Thymus (tissue), 11 donors: ENCODE data around the gene SMPD3. TPM values are rescaled to one million over a fixed set of nuclear protein-coding genes. Genes with fewer than 3 reads are reported as not detected.

Experiments
- DNase-seq, 9 donors: peaks; one replicate each; pipeline ENCODE4 v3.0.0-alpha.2; 2013; ENCODE audit warnings: low spot score in 9 of 9, low read depth in 6 of 9, missing footprints in 1 of 9
- H3K27ac ChIP-seq, 2 donors: one replicate each; pipeline ENCODE4 v1.5.1; 2013; ENCODE audit warnings: control low read depth in 1 of 2, low read depth in 1 of 2, low read length in 1 of 2, mild to moderate bottlenecking in 1 of 2, moderate library complexity in 1 of 2
- H3K27me3 ChIP-seq, 2 donors: one replicate each; pipeline ENCODE4 v1.5.1; 2013; ENCODE audit warnings: low read length in 1 of 2; ENCODE audit not compliant: control insufficient read depth in 2 of 2, insufficient read depth in 1 of 2
- H3K36me3 ChIP-seq, 2 donors: one replicate each; pipeline ENCODE4 v1.5.1; 2013; ENCODE audit warnings: low read length in 1 of 2, mild to moderate bottlenecking in 1 of 2, moderate library complexity in 1 of 2; ENCODE audit not compliant: control insufficient read depth in 2 of 2, insufficient read depth in 2 of 2
- H3K4me1 ChIP-seq, 2 donors: one replicate each; pipeline ENCODE4 v1.5.1; 2013; ENCODE audit warnings: low read length in 2 of 2; ENCODE audit not compliant: control insufficient read depth in 2 of 2, insufficient read depth in 2 of 2
- H3K4me3 ChIP-seq, 2 donors: one replicate each; pipeline ENCODE4 v1.5.1; 2013; ENCODE audit warnings: low read length in 2 of 2, control low read depth in 1 of 2, mild to moderate bottlenecking in 1 of 2
- H3K9me3 ChIP-seq, 2 donors: one replicate each; pipeline ENCODE4 v1.5.1; 2013; ENCODE audit warnings: low read length in 1 of 2, mild to moderate bottlenecking in 1 of 2; ENCODE audit not compliant: control insufficient read depth in 2 of 2, insufficient read depth in 1 of 2
- WGBS: extraction: QIAGEN DNeasy Blood & Tissue Kit; methylation state at CpG from one replicate; pipeline ENCODE4 v1.1.7; 2013; 5-methylcytosine and 5-hydroxymethylcytosine counted together
- polyA plus RNA-seq: library from polyadenylated mRNA; stranded (reverse); fragments of 200-250 nt; gene quantifications from one replicate; pipeline ENCODE4 v1.2.3, GENCODE V29; 2013
- total RNA-seq: library from RNA; stranded (reverse); fragments of 120-200 nt; gene quantifications from one replicate; pipeline ENCODE4 v1.2.4, GENCODE V29; 2013
- donor health status: healthy.

Gene SMPD3
- total and polyA plus RNA-seq, 2 donors: 21.8 to 120 TPM

DNA sequence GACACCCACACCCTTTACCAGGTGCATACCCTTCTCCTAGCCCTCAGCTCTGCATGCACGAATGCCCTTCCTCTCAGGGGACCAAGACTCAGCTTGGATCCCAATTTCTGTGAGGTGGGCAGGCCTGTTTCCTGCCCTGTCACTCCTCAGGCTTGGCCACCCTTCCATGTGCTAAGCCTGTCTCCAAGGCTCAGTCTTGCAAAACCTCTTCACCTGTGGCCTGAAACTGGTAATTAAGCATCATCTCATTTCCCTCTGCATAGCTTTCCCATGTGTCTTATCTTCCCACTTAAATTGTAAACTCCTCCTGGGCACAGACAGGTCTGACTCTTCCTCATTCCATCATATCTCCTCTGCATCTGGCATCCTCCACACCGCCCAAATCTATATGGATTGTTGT lies 31.0 kb upstream of the SMPD3 start:
- no peak for DNase-seq
- H3K4me1 ChIP-seq: peaks cover 0 to 17% of the 10 kb centered on the region in 2 donors
- no peaks in the 10 kb centered on the region for H3K27me3 ChIP-seq
- H3K9me3 ChIP-seq: no peaks in the 10 kb centered on the region
- H3K4me3 ChIP-seq: no peak overlapping the region
- H3K27ac ChIP-seq: no peak overlapping the region
- no peaks in the 10 kb centered on the region for H3K36me3 ChIP-seq
- WGBS: 97% methylated on average over 2 of the region's 2 CpGs

DNA sequence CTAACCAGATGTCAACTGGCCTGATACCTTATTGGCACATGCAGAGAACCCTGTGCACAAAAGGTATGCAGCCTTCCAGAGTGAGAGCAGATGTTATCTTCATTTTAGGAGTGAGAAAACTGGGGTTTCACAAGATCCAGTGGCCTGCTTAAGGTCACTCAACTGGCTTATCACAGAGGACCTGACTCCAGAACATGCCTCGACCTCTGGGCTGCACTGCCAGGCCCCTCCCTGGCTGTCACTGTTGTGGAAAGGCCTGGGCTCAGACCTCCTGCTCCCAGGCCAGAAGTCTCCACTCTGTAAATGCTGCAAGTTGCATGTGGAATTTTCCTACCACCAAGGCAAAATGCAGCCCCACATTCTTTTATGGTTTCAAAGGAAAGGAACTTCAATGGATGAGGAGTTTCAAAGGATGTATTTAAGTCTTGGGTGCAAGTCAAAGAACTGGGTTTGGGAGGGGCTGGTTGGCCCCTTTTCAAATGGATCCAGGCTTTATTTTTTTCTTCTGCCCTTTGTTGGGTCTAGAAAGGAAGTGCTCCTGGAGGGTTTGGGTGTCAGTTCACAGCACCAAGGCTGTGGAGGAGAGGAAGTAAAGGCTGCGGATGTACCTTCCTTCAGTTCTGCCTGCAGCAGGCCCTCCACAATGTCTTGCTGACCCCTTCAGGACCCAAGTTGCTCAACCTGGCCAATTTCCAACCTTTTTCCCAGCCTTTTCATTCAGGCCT lies 30.4 kb upstream of the SMPD3 start:
- peaks cover 0 to 17% of the 10 kb centered on the region in 2 donors for H3K4me1 ChIP-seq
- WGBS: 84% methylated on average over 2 of the region's 2 CpGs
- DNase-seq: no peak

DNA sequence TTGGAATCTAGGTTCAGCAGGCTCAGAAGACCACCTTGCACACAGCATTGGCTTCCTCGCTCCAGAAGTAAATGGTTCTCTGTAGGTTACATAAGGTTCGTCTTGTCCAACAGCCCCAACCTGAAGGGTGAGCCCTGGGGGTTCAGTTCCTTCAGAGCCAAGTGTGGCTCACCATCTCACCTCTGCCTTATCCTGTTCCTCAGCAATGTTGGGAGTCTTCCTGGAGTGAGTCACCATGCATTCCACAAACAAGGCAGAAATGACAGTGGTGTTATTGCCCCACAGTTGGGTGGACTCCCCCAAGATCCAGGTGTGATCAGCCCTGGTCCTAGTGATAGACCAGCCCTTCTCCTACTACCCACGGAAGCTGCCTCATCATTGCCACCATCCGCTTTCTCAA lies 26.8 kb upstream of the SMPD3 start:
- Histone ChIP-seq H3K27me3 (no peaks in the 10 kb centered on the region), H3K4me1 (peaks cover 12 to 23% of the 10 kb centered on the region in 2 donors), H3K36me3 (no peaks in the 10 kb centered on the region), H3K4me3 (no peak overlapping the region), H3K27ac (no peak overlapping the region), H3K9me3 (peaks cover 0 to 5% of the 10 kb centered on the region in 2 donors)
- DNase-seq: no peak
- WGBS: over 99% methylated on average over 4 of the region's 4 CpGs

More for the DNA sequence above, 30.4 kb upstream of the SMPD3 start:
- no peaks in the 10 kb centered on the region for H3K9me3 ChIP-seq
- no peaks in the 10 kb centered on the region for H3K27me3 ChIP-seq
- H3K27ac ChIP-seq: no peak overlapping the region
- no peak overlapping the region for H3K4me3 ChIP-seq
- H3K36me3 ChIP-seq: no peaks in the 10 kb centered on the region

DNA sequence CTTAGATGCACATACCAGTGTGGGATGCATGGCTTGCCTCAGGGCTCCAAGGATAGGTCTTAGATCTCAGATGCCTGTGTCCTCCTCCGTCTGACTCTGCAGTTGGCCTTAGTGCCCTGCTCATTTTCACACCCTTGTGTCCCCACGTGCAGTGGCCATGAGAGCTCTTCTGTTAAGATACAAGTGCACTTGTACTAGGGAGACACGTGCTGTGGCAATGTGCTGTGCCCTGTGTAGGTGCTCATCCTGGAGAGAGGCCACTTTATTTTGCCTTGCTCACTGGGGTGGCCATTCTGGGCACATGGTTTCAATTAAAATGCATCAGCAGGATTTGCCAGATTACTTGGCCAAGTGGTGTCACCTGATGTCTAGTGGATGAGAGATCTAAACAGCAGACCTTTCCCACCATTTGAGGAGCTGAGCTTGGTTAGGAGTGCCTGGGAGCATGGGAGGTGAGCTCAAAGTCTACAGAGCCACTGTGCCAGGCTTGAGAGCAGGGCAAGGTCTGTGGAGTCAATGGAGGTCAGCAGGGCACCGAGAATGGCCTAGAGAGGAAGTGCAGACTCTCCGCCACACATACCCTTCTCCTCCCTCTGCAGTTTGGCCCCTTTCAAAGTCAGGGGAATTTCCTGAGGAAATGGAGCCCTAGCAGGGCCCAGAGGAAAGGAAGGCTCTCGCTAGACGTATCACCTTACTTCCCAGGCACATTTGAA lies 25.2 kb upstream of the SMPD3 start:
- no peak for DNase-seq
- peak overlapping the region in 1 of 2 donors; percentile 20 for H3K27ac ChIP-seq

DNA sequence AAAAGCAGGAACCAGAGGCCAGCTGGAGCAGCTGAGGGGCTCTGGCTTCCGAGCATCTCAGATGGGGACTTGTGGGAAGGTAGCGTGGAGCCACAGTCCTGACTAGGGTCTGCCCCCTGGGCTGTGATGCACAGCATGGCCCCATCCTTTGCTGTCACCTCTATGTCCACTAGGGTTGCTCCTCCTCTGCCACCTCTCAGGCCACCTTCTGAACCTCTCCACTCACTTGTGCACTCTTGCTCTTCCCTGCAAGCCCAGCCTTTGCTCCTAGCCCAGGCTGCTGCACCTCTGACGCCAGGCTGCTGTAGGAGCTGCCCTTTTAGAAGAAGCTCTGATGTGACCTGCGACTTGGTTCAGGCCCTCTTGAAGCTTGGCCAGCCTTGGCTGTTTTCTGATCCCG lies 24.3 kb upstream of the SMPD3 start:
- no peak for DNase-seq
- Histone ChIP-seq H3K4me1 (peaks cover 16 to 34% of the 10 kb centered on the region in 2 donors), H3K4me3 (no peak overlapping the region), H3K9me3 (peaks cover 0 to 5% of the 10 kb centered on the region in 2 donors), H3K36me3 (no peaks in the 10 kb centered on the region), H3K27me3 (no peaks in the 10 kb centered on the region), H3K27ac (no peak overlapping the region)
- WGBS: 99% methylated on average over 5 of the region's 5 CpGs

More for the DNA sequence above, 25.2 kb upstream of the SMPD3 start:
- Histone ChIP-seq H3K4me1 (peaks cover 16 to 26% of the 10 kb centered on the region in 2 donors), H3K9me3 (peaks cover 0 to 5% of the 10 kb centered on the region in 2 donors), H3K36me3 (no peaks in the 10 kb centered on the region), H3K4me3 (no peak overlapping the region), H3K27me3 (no peaks in the 10 kb centered on the region)
- WGBS: 85% methylated on average over 7 of the region's 7 CpGs

DNA sequence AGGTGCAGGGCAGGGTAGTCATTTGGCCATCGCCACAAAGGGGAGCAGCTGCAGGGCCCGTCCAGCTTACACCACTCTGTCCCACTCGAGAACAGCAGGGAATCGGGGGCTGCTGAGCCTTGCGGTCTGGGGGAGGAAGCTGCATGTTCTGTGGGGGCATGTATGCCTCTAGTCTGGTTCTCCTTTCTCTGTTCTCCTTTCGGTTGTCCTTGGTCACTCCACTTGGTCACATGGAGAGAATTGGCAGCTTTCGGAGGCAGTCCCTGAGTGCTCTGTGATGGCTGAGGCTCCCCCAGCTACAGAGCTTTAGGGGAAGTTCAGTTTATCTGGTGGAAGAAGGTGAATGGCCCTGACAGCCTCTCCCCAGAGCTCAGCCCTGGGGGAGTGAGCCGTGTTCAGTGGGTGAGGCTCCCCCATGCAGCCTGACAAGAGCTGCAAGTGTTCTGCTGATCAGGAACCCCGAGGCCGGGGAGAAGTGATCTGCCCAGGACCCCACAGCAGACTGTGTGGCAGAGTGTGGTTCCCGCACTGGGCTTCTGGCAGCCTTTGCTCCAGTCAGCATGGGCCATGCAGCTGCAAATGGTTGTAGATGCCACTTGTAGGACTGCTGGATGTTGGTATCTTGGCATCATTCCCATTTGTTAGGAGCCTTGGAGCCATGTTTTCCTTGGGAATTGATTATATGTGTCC lies 22.3 kb upstream of the SMPD3 start:
- 11% methylated on average over 11 of the region's 11 CpGs for WGBS
- H3K27me3 ChIP-seq: no peaks in the 10 kb centered on the region
- peak overlapping the region; percentile 23 to 34 for H3K4me3 ChIP-seq
- H3K4me1 ChIP-seq: peaks cover 16 to 47% of the 10 kb centered on the region in 2 donors
- peak overlapping the region in 1 of 2 donors; percentile 44 for H3K27ac ChIP-seq
- no peaks in the 10 kb centered on the region for H3K36me3 ChIP-seq
- peak in 3 of 9 donors; percentile 38 to 59 (median 44) for DNase-seq
- peaks cover 0 to 5% of the 10 kb centered on the region in 2 donors for H3K9me3 ChIP-seq

DNA sequence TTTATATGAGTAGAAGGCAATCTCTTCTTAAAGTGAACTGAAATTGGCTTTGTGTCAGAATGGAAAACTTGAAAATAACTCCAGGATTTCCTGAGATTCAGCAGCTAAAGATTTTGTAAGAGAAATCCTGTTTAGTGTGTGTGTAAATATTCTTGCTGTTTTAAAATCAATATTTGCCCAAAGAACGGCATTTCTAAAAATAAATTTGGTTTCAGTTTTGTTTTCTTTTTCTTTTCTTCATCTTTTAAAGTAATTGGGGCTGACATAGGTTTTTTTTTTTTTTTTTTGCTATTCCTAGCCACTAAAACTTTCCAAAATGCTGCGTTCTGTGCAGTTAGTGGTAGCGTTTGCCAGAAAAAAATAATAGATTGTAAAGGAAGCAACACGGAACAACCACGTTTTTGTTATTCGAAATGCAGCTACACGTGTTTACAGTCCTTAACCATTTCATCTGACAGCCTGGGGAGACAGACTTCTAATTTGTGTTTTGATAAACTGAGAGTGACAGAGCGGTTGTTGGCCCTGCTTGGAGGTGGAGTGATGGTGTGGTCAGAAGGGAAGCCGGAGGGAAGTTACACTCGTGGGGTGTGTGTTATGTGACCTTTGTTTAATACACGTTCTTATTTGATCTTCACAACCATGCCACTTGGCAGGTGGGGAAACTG lies 21.6 kb upstream of the SMPD3 start:
- Histone ChIP-seq H3K4me3 (peak overlapping the region; percentile 23 to 34), H3K27ac (peak overlapping the region; percentile 44 to 61), H3K36me3 (no peaks in the 10 kb centered on the region), H3K9me3 (peaks cover 0 to 5% of the 10 kb centered on the region in 2 donors), H3K27me3 (no peaks in the 10 kb centered on the region), H3K4me1 (peaks cover 16 to 47% of the 10 kb centered on the region in 2 donors)
- DNase-seq: peak in 2 of 9 donors; percentile 40 to 51
- 2% methylated on average over 11 of the region's 11 CpGs for WGBS

DNA sequence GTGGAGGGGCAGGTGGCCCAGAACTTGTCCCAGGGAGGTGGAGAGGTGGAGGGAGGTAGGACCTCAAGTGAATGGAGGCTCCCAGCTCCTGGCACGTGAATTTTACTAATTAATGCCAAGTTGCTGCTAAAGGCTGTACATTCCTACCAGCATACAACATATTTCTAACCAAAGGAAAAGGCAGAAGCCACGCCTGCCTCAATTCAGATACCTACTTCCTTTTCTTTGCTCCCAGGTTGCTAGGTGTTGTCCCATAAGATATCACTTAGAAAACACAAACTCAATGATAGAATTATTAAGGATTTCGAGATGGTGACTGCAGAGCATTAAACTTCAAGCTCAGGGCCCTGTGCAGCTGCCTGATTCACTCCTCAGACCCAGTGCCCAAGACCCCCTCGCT lies 20.5 kb upstream of the SMPD3 start:
- peak overlapping the region in 1 of 2 donors; percentile 35 for H3K27ac ChIP-seq
- no peaks in the 10 kb centered on the region for H3K27me3 ChIP-seq
- H3K4me3 ChIP-seq: no peak overlapping the region
- H3K4me1 ChIP-seq: peaks cover 16 to 47% of the 10 kb centered on the region in 2 donors
- 67% methylated on average over 4 of the region's 4 CpGs for WGBS
- H3K9me3 ChIP-seq: peaks cover 0 to 5% of the 10 kb centered on the region in 2 donors
- no peak for DNase-seq
- H3K36me3 ChIP-seq: no peaks in the 10 kb centered on the region
